Right renal cortex interstitium (tissue), 3 donors: ENCODE results near the gene ZSWIM7. TPM values are rescaled to one million over a fixed set of nuclear protein-coding genes. Genes with fewer than 3 reads are reported as not detected.
"Not testable (repeated sequence)": the region's sequence is repeated elsewhere in the genome, so short reads cannot be mapped to it uniquely, and the experiment has no call there.

Experiments used
- DNase-seq, 3 donors: peaks; one replicate each; pipeline ENCODE4 v3.0.0-alpha.2; 2013; ENCODE audit warnings: low read depth in 3 of 3, low spot score in 2 of 3
- polyA plus RNA-seq, 3 donors: library from polyadenylated mRNA; unstranded; fragments of 120-200 nt; gene quantifications; one replicate each; pipeline ENCODE4 v1.2.1, GENCODE V29; 2013; ENCODE audit not compliant: insufficient read length in 3 of 3

Gene ZSWIM7
- polyA plus RNA-seq, 3 donors, result 50.0 to 63.0 (median 52.1) TPM

DNA sequence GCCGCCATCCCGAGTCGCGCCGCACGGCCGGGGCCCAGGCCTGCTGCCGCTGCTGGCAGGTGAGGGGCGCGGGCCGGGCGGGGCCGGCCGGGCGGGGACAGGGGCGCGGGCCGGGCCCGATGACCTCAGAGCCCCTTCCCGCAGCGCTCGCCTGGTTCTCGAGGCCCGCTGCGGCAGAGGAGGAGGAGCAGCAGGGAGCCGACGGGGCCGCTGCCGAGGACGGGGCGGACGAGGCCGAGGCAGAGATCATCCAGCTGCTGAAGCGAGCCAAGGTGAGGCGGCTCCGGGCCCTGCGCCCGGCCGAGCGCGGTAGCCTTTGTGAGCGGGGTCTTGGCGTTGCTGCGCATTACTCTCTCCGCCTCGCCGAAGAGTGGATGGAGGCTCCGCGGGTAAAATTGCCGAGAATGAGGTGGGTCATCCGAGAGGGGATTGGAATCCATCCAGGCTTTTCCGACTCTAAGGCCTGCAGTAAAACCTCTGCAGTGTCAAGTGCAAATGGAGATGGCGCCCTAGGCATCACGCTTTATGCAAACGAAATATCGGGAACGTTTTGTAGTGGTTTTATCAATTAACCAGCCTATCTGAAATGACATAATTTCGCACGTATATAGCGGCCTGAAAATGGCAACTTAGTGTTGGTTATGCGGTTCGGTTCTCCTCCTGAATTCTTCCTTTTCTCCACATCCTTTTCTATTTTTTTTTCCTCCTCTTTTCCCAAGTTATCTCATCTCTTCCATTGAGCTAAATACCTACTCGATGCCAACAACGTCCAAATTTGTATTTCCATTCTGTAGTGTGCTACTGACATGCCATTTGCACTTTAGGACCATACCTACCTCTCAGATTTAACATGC is 697 bp upstream of the ZSWIM7 start:
- DNase-seq, result peak in 2 of 3 donors; percentile 33 to 39

- no peak for DNase-seq
Observed at GRCh38 chr17:15998031-15998562, 1.4 kb downstream of the ZSWIM7 start.

GRCh38 chr17:15996322-15996721 is 3.2 kb downstream of the ZSWIM7 start:
- no peak for DNase-seq

DNA sequence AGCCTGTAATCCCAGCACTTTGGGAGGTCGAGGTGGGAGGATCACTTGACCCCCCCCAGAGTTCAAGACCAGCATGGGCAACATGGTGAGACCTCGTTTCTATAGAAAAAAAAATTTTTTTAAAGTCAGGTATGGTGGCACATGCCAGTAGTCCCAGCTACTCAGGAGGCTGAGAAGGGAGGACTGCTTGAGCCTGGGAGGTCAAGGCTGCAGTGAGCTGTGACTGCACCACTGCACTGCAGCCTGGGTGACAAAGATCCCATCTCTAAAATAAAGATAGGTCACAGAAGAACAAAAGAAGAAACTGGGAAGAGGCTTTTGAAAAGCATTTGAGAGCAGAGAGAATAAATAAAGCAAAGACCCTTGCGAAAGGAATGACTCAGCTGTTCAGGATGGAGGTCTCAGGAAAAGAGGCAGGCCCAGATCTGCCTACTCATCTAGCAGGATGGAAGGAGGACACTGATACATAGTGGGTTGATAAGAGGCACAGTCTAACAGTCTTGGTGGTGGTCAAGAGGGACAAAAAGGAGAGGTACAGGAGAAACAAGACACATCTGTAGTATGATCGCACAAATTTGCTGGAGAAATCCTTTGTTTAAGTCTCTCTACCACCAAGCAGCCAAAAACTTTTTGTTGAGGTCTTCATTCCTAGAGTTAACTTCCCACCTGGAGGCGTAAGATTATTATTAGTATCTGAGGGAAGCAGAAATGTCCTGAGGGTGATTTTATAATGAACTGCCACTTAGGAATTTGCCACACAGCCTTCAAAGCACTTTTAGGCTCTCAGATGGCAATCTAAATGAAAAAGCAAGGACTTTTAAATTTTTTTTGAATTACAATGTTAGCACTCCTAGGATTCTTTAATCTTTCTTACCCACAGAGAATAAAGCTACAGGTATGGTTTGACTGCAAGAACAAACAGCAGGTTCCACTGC is 17.6 kb downstream of the ZSWIM7 start:
- no peak for DNase-seq

- DNase-seq, result no peak
Observed at GRCh38 chr17:15981208-15981607, 18.3 kb downstream of the ZSWIM7 start.

- not testable (repeated sequence) for DNase-seq
Observed at GRCh38 chr17:15979013-15979412, 20.5 kb downstream of the ZSWIM7 start.

DNA sequence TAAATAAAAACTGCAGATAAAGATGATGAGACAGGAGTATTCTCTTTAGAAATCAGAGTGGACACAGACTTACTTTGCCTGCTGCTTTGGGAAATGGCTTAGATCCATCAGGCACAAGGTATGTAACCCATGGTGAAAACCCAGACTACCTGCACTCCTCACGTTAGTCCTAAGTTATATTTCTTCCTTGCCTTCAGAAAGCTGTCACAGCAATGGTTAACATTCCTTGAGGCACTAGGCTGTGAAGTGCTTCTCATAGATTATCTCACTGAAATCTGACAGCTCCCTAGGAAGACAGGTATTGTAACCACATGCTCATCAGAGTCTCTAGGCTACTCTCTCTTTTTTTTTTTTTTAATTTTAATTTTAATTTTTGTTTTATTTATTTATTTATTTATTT is 20.9 kb downstream of the ZSWIM7 start:
- DNase-seq, result no peak

DNA sequence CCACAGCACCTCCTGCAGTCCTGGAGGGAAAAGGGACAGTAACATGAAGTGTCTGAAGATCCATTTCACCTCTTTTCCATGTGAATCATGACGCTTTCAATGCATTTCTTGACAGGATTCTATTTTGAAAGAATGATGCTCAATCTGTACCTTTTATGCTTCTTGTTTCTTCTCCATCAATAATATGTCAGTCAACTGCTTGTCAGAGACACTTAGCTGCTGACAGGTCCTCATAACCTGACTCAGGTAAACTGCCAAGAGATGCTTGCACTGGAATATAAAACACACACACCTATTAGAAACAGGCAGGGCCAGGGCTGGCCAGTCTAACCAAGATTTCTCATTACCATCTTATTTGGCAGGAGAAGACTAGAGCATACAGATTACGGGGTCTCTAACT is 21.6 kb downstream of the ZSWIM7 start:
- no peak for DNase-seq

- DNase-seq, result no peak
Observed at GRCh38 chr17:15973834-15974233, 25.7 kb downstream of the ZSWIM7 start.

DNA sequence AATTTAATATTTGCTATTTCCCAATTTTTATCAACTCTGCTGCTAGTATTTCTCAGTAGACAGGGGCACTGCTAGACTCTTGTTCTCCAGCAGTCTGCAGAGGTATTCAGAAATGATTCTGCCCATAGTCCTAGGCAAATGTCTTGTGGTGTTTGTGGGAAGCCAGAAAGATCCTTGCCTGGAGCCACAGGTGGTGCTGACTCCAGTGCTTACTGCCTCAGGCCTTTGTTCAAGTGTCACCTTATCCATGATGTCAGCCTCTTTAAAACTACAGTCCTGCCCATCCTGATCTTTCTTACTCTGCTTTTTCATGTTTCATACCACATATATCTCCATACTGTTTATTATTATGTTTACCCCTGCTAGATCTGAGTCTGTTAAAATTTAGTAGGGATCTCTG is 26.5 kb downstream of the ZSWIM7 start:
- no peak for DNase-seq

GRCh38 chr17:15972497-15972951 is 27.0 kb downstream of the ZSWIM7 start:
- DNase-seq, result no peak

DNA sequence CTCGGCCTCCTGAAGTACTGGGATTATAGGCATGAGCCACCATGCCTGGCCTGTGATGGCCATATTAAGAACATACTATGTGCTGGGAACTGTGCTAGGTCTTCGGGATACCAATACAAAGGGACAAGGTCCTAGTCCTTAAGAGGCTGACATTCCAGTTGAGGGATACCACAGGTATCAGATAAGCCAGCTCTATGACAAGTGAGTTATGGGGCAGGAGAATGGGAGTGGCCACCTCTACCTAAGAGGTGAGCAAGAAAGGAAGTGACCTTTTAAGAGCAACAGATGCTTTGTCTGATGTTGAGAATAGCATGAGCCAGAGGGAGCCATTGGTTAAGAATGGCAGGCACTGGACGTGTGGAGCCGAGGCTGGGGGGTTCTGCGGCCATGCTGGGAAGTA is 27.6 kb downstream of the ZSWIM7 start:
- DNase-seq, result no peak

DNA sequence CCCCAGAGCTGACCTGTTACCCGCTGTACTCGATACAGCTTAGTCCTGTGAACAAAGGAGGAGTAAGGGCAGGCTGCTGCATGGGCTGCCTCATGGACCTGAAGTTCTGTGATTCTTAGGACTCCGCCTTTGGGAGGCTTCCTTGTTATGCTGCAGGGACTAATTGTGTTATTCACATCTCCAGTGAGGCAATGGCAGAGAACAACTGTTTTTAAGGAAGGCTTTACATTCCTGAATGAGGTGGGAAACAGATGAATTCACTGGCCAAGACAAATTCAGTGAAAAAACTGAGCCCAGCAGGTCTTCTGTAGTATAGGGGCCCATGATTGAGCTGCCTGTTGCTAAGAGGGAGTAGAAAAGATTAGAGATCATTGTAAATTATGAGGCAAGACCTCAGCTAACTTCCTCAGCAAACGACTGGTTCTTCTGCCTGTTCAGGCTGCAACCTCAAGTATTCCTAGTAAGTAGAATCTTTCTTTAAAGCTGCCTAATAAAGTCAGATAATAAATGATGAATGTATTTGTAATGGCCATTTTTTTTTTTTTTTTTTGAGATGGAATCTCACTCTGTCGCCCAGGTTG is 28.3 kb downstream of the ZSWIM7 start:
- no peak for DNase-seq

GRCh38 chr17:15970500-15970899 is 29.0 kb downstream of the ZSWIM7 start:
- no peak for DNase-seq

- DNase-seq, result no peak
Observed at GRCh38 chr17:15969463-15969862, 30.0 kb downstream of the ZSWIM7 start.

DNA sequence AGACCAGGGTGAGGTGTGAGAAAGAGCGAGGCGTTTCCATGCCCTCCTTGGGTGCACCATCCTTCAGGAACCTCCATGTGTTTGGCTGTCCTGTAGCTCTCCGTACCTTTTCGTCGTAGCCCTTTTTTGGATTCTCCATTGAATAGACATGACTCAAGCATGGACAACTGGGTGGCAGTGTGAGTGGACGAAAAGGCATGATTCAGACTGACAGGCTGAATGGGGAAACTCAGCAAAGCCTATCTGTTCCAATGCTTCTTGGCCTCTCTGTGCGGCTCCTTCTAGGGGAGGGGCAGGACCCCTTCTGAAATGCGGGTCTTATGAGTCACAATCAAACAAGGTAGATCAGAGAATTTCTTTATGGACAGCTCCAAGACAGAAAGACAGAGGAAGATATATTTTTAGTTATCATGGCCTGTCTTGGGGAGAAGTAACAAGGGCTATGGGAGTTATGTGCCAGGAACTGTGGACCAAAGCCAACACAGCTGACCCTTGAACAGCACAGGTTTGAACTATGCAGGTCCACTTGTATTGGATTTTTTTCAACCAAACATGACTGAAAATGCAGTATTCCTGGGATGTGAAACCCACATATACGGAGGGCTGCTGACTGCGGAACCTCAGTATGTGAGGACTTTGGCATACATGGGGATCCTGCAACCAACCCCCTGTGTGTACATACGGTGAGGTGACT is 31.7 kb downstream of the ZSWIM7 start:
- no peak for DNase-seq

DNA sequence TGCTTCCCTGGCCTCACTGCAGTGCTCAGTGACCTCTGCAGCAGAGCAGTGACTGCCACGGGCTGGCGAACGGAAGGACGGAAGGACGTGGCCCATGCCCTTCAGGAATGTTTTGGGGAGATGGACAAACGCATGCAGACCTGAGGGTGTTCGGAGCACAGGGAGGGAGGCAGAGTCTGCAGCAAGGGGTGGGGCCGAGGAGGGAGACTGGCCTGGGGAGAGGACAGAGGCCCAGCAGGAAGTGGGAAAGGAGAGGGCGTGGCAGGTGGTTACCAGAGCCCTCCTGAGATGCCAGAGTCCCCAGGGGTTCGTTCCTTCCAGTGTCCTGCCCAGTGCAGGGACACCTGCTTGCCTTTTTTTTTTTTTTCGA is 32.6 kb downstream of the ZSWIM7 start:
- DNase-seq, result no peak

- no peak for DNase-seq
Observed at GRCh38 chr17:15966183-15966878, 33.2 kb downstream of the ZSWIM7 start.

DNA sequence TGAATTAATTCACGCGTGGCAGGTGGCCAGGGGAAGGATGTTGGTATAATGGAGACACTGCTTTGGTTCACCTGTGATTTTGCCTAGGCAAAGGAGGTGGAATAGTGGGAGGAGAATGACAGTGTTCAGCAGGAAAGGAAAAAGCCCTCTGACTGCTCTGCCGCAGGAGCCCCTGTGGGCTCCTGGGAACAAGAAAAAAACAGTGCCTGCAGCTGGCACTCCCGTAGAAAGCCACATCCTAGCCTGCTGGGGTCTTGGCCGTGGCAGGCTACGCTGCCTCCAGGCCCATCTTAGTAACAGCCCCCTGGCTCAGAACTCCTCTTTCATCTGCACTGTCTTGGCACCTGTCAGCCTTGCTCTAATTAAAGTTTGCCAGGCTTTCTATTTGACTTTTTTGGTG is 34.0 kb downstream of the ZSWIM7 start:
- DNase-seq, result no peak

- no peak for DNase-seq
Observed at GRCh38 chr17:15963670-15964110, 35.8 kb downstream of the ZSWIM7 start.
